SK-N-SH treated with all-trans-retinoic acid at 6 μM for 48 hours (cell line): ENCODE measurements around the gene HMGCR.

ENCODE experiments used
- CREB5 ChIP-seq: fragments of 250-450 bp; sonication (Bioruptor Pico); IDR thresholded peaks from 2 replicates; pipeline ENCODE4 v1.5.1; 2020; ENCODE audit warnings: low read depth, mild to moderate bottlenecking, moderate library complexity
- CSDC2 ChIP-seq: fragments of 250-450 bp; sonication (Bioruptor Pico); IDR thresholded peaks from 2 replicates; pipeline ENCODE4 v1.5.0; 2020; ENCODE audit warnings: mild to moderate bottlenecking, moderate library complexity
- CSRNP3 ChIP-seq: fragments of 250-450 bp; sonication (Bioruptor Pico); IDR thresholded peaks from 2 replicates; pipeline ENCODE4 v1.5.1; 2021; ENCODE audit warnings: mild to moderate bottlenecking, moderate library complexity
- GLIS3 ChIP-seq: fragments of 250-450 bp; sonication (Bioruptor Pico); IDR thresholded peaks from 2 replicates; pipeline ENCODE4 v1.5.0; 2020; ENCODE audit warnings: mild to moderate bottlenecking, moderate library complexity
- POU6F1 ChIP-seq: fragments of 250-450 bp; sonication (Bioruptor Pico); IDR thresholded peaks from 2 replicates; pipeline ENCODE4 v1.8.0; 2021; ENCODE audit warnings: low read depth, mild to moderate bottlenecking, moderate library complexity, borderline replicate concordance
- PPARA ChIP-seq: fragments of 250-450 bp; sonication (Bioruptor Pico); IDR thresholded peaks from 2 replicates; pipeline ENCODE4 v1.5.0; 2020; ENCODE audit warnings: mild to moderate bottlenecking, borderline replicate concordance
- RARB ChIP-seq: fragments of 250-450 bp; sonication (Bioruptor Pico); IDR thresholded peaks from 2 replicates; pipeline ENCODE4 v1.8.0; 2021; ENCODE audit warnings: mild to moderate bottlenecking, moderate library complexity
- ZC3H10 ChIP-seq: fragments of 250-450 bp; sonication (Bioruptor Pico); IDR thresholded peaks from 2 replicates; pipeline ENCODE4 v1.5.1; 2021; ENCODE audit warnings: mild to moderate bottlenecking, moderate library complexity
- TF ChIP-seq, protein P1 (sequence below): fragments of 250-450 bp; sonication (Bioruptor Pico); IDR thresholded peaks from 2 replicates; pipeline ENCODE4 v1.8.0; 2020; ENCODE audit warnings: mild to moderate bottlenecking, moderate library complexity, borderline replicate concordance

DNA sequence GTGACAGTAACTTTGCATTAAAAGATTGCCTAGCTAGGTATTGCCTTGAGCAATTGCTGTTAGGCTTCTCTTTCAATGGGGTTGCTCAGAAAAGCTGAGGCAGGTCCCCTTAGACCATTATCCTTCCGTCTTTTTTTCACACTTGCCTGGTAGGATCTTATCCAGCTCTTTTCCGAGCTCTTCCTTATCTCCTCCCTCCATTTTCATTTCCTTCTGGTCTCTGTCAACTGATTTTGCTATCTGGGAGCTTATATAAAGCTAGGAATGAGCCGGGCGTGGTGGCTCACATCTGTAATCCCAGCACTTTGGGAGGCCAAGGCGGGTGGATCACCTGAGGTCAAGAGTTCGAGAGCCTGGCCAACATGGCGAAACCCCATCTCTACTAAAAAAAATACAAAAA lies 6.6 kb upstream of the HMGCR start:
- TF ChIP-seq GLIS3 (CRISPR knock-in tag), result no peak
- TF ChIP-seq CSDC2, result no peak
- TF ChIP-seq, protein P1, sequence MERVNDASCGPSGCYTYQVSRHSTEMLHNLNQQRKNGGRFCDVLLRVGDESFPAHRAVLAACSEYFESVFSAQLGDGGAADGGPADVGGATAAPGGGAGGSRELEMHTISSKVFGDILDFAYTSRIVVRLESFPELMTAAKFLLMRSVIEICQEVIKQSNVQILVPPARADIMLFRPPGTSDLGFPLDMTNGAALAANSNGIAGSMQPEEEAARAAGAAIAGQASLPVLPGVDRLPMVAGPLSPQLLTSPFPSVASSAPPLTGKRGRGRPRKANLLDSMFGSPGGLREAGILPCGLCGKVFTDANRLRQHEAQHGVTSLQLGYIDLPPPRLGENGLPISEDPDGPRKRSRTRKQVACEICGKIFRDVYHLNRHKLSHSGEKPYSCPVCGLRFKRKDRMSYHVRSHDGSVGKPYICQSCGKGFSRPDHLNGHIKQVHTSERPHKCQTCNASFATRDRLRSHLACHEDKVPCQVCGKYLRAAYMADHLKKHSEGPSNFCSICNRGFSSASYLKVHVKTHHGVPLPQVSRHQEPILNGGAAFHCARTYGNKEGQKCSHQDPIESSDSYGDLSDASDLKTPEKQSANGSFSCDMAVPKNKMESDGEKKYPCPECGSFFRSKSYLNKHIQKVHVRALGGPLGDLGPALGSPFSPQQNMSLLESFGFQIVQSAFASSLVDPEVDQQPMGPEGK (CRISPR knock-in tag), result no peak
- TF ChIP-seq CREB5, result no peak
- no peak for TF ChIP-seq ZC3H10 (CRISPR knock-in tag)
- no peak for TF ChIP-seq POU6F1 (CRISPR knock-in tag)
- no peak for TF ChIP-seq CSRNP3 (CRISPR knock-in tag)
- no peak for TF ChIP-seq RARB (CRISPR knock-in tag)
- no peak for TF ChIP-seq PPARA (CRISPR knock-in tag)
